A549 (cell line): ENCODE measurements around the gene JAG2. TPM values are rescaled to one million over a fixed set of nuclear protein-coding genes. Genes with fewer than 3 reads are reported as not detected.

ENCODE experiments used
- ATAC-seq, 2 experiments: fragments of 200-7000 bp in 1 of 2; fragments of >200 bp in 1 of 2; cut with Nextera tagmentation in 1 of 2; cut with Tn5 transposase in 1 of 2; 3 replicates each; pipeline versions ENCODE4 v1.8.0 to v1.9.1; 2018 to 2020; ENCODE audit warnings: mild to moderate bottlenecking in 1 of 2, moderate library complexity in 1 of 2
- CTCF ChIA-PET: fragments of 300-600 bp; sonication (Branson Sonifier 250); formaldehyde crosslinking; extraction: SDS; loops from one replicate; lab custom pipeline; 2021; ENCODE audit warnings: antibody characterized with exemption, inconsistent platforms; lab: Yijun Ruan, JAX
- POLR2A ChIA-PET: fragments of 350-600 bp; formaldehyde crosslinking; extraction: SDS; loops from one replicate; lab custom pipeline; 2021; ENCODE audit warnings: antibody characterized with exemption, inconsistent platforms; lab: Yijun Ruan, JAX
- DNase-seq, 2 experiments: peaks; one replicate each; pipeline versions ENCODE4 v3.0.0 to v3.0.0-alpha.2; 2011 to 2016; ENCODE audit warnings: low read depth in 1 of 2, low spot score in 1 of 2
- FAIRE-seq: peaks from 2 replicates; lab custom pipeline; 2011; peaks lifted over from hg19 to GRCh38; lab: Jason Lieb, UNC
- H3K27ac ChIP-seq, 2 experiments: fragments of >200 bp; sonication (Bioruptor Twin); formaldehyde crosslinking; 3 replicates each; pipeline ENCODE4 v1.5.1; 2016 to 2017
- H3K4me1 ChIP-seq: fragments of >200 bp; sonication (Bioruptor Twin); formaldehyde crosslinking; 3 replicates; pipeline ENCODE4 v1.6.1; 2016
- H3K4me2 ChIP-seq: fragments of >200 bp; sonication (Bioruptor Twin); formaldehyde crosslinking; 3 replicates; pipeline ENCODE4 v1.6.1; 2016
- H3K4me3 ChIP-seq: fragments of >200 bp; sonication (Bioruptor Twin); formaldehyde crosslinking; 3 replicates; pipeline ENCODE4 v1.5.1; 2016
- H3K9me3 ChIP-seq: fragments of >200 bp; sonication (Bioruptor Twin); formaldehyde crosslinking; 3 replicates; pipeline ENCODE4 v1.6.1; 2016
- BCL3 ChIP-seq: fragments of >200 bp; sonication (Bioruptor Twin); formaldehyde crosslinking; IDR thresholded peaks from 3 replicates; pipeline ENCODE4 v1.6.1; 2016
- BHLHE40 ChIP-seq: IDR thresholded peaks from 2 replicates; pipeline ENCODE4 v1.6.1; 2012; ENCODE audit warnings: low read depth, low read length, inconsistent platforms
- CBX8 ChIP-seq: fragments of 200-600 bp; sonication (generic); IDR thresholded peaks from 2 replicates; pipeline ENCODE4 v1.6.1; 2016
- CEBPB ChIP-seq, 2 experiments: fragments of >200 bp in 1 of 2; sonication (Bioruptor Twin) in 1 of 2; formaldehyde crosslinking in 1 of 2; IDR thresholded peaks; 2 replicates each; pipeline ENCODE4 v1.6.1; 2012 to 2016
- E2F6 ChIP-seq: IDR thresholded peaks from 2 replicates; pipeline ENCODE4 v1.6.1; 2012; ENCODE audit warnings: low read depth, borderline replicate concordance
- EHF ChIP-seq: fragments of 250-450 bp; sonication (Bioruptor Pico); IDR thresholded peaks from 2 replicates; pipeline ENCODE4 v1.5.0; 2020; ENCODE audit warnings: mild to moderate bottlenecking
- EHMT2 ChIP-seq: fragments of 200-600 bp; sonication (generic); IDR thresholded peaks from 2 replicates; pipeline ENCODE4 v1.6.1; 2016; ENCODE audit warnings: antibody characterized with exemption, low read depth, mild to moderate bottlenecking, moderate library complexity
- ELK1 ChIP-seq: fragments of 150-350 bp; IDR thresholded peaks from 2 replicates; pipeline ENCODE4 v1.6.1; 2014; ENCODE audit warnings: low read depth, mild to moderate bottlenecking, low read length
- FOSB ChIP-seq: fragments of 250-450 bp; sonication (Bioruptor Pico); IDR thresholded peaks from 2 replicates; pipeline ENCODE4 v1.5.0; 2020; ENCODE audit warnings: mild to moderate bottlenecking, moderate library complexity
- FOSL2 ChIP-seq, 2 experiments: fragments of 450-650 bp in 1 of 2; fragments of >200 bp in 1 of 2; sonication (Bioruptor Twin) in 1 of 2; formaldehyde crosslinking; IDR thresholded peaks; 2 replicates each; pipeline versions ENCODE4 v1.5.0 to v1.6.1; 2016 to 2020; ENCODE audit warnings: mild to moderate bottlenecking in 1 of 2, moderate library complexity in 1 of 2
- HOXA7 ChIP-seq: fragments of 250-450 bp; sonication (Bioruptor Pico); IDR thresholded peaks from 2 replicates; pipeline ENCODE4 v1.5.0; 2020; ENCODE audit warnings: mild to moderate bottlenecking, moderate library complexity
- HOXB5 ChIP-seq: fragments of 250-450 bp; sonication (Bioruptor Pico); IDR thresholded peaks from 2 replicates; pipeline ENCODE4 v1.5.0; 2020; ENCODE audit warnings: mild to moderate bottlenecking, moderate library complexity
- KDM5A ChIP-seq: fragments of 200-600 bp; sonication (generic); IDR thresholded peaks from 2 replicates; pipeline ENCODE4 v1.6.1; 2016; ENCODE audit warnings: antibody characterized with exemption, mild to moderate bottlenecking
- MAZ ChIP-seq: fragments of 150-350 bp; IDR thresholded peaks from 2 replicates; pipeline ENCODE4 v1.6.1; 2014; ENCODE audit warnings: antibody characterized with exemption, low read depth, low read length, borderline replicate concordance
- MYC ChIP-seq: IDR thresholded peaks from 2 replicates; pipeline ENCODE4 v1.6.1; 2012; ENCODE audit warnings: mild to moderate bottlenecking, inconsistent platforms, low read length, improper control_type of control experiment, borderline replicate concordance
- NFE2L2 ChIP-seq: fragments of 150-350 bp; conservative IDR thresholded peaks from 2 replicates; pipeline ENCODE4 v1.6.1; 2014; ENCODE audit warnings: low read length
- NPAS2 ChIP-seq: fragments of 250-450 bp; sonication (Bioruptor Pico); IDR thresholded peaks from 2 replicates; pipeline ENCODE4 v1.8.0; 2022; ENCODE audit warnings: mild to moderate bottlenecking, moderate library complexity, borderline replicate concordance
- POLR2A ChIP-seq: IDR thresholded peaks from 2 replicates; pipeline ENCODE4 v1.6.1; 2012; ENCODE audit warnings: mild to moderate bottlenecking, low read length
- POLR2AphosphoS2 ChIP-seq: conservative IDR thresholded peaks from 2 replicates; pipeline ENCODE4 v1.6.1; 2012; ENCODE audit warnings: low read length, improper control_type of control experiment, inconsistent platforms
- RFX5 ChIP-seq: fragments of 450-650 bp; IDR thresholded peaks from 2 replicates; pipeline ENCODE4 v1.7.1; 2014; ENCODE audit warnings: antibody characterized with exemption, mild to moderate bottlenecking, moderate library complexity
- ZC3H11A ChIP-seq: fragments of 450-650 bp; IDR thresholded peaks from 2 replicates; pipeline ENCODE4 v1.6.1; 2014; ENCODE audit warnings: antibody characterized with exemption, mild to moderate bottlenecking
- ZNF302 ChIP-seq: fragments of 250-450 bp; sonication (Bioruptor Pico); IDR thresholded peaks from 2 replicates; pipeline ENCODE4 v1.9.0; 2021; ENCODE audit warnings: inconsistent platforms, mild to moderate bottlenecking, moderate library complexity
- ZSCAN20 ChIP-seq: fragments of 250-450 bp; sonication (Bioruptor Pico); IDR thresholded peaks from 2 replicates; pipeline ENCODE4 v1.8.0; 2022; ENCODE audit warnings: mild to moderate bottlenecking, moderate library complexity
- WGBS: methylation state at CpG from one replicate; pipeline ENCODE4 v1.1.6; 2017; ENCODE audit errors: missing lambda C conversion rate; 5-methylcytosine and 5-hydroxymethylcytosine counted together
- polyA plus RNA-seq, 4 experiments: library from polyadenylated mRNA; depleted of rRNA in 3 of 4; stranded (reverse); fragments of >200 nt; fragmentation: RNase III in 1 of 4; extraction: RNeasy Plus Mini Kit Qiagen cat#74134 plus additional on column Dnase treatment in 1 of 4; gene quantifications; 2 replicates in 3 of 4; 3 replicates in 1 of 4; pipeline ENCODE4 v1.2.3, GENCODE V29; 2011 to 2017

Gene JAG2
- polyA plus RNA-seq, 2 of the 4 experiments (the other 2 are of a cell fraction), result 5.9 to 20.4 TPM

GRCh38 chr14:105214324-105214915 lies 45.8 kb upstream of the JAG2 start:
- DNase-seq, result no peak
- Histone ChIP-seq H3K4me3 (no peak overlapping the region), H3K4me2 (no peak overlapping the region), H3K27ac (no peak overlapping the region), H3K4me1 (no peaks in the 10 kb centered on the region), H3K9me3 (no peaks in the 10 kb centered on the region)
- no peak for TF ChIP-seq NFE2L2
- WGBS, result 93% methylated on average over 9 of the region's 14 CpGs
- ChIA-PET CTCF (interaction anchor here (0.5 to 2.3 kb wide), 10 partner anchors 9 to 137 kb away, joined by 3 to 13 read pairs (median 4); no protein-coding TSS in a partner anchor), POLR2A (no interaction called here)
- ATAC-seq, result no peak
- FAIRE-seq, result no peak

- no peak for TF ChIP-seq POLR2AphosphoS2
- TF ChIP-seq CBX8, result no peak
- TF ChIP-seq EHMT2, result no peak
- TF ChIP-seq ZC3H11A, result no peak
- no peak for TF ChIP-seq ELK1
- TF ChIP-seq ZNF302 (CRISPR knock-in tag), result no peak
- no peak for TF ChIP-seq POLR2A
- TF ChIP-seq NPAS2 (CRISPR knock-in tag), result no peak
- TF ChIP-seq MYC, result no peak
- Histone ChIP-seq H3K4me1 (no peaks in the 10 kb centered on the region), H3K4me2 (no peak overlapping the region), H3K9me3 (no peaks in the 10 kb centered on the region), H3K4me3 (no peak overlapping the region), H3K27ac (no peak overlapping the region)
- FAIRE-seq (no peak), DNase-seq (no peak), ATAC-seq (no peak)
- WGBS, result 91% methylated on average over 10 of the region's 10 CpGs
- ChIA-PET CTCF (interaction anchor here (0.7 to 2.3 kb wide), 6 partner anchors 9 to 69 kb away, joined by 3 to 13 read pairs (median 6); no protein-coding TSS in a partner anchor), POLR2A (no interaction called here)
Observed at GRCh38 chr14:105213361-105213760, 44.8 kb upstream of the JAG2 start.

GRCh38 chr14:105212541-105213300 lies 44.1 kb upstream of the JAG2 start:
- no peak overlapping the region for H3K4me3 ChIP-seq
- H3K4me2 ChIP-seq, result no peak overlapping the region
- H3K9me3 ChIP-seq, result no peaks in the 10 kb centered on the region
- ATAC-seq (peak; percentile 7 to 10; a peak in 2 of 6 replicates), DNase-seq (no peak), FAIRE-seq (no peak)
- ChIA-PET POLR2A (no interaction called here), CTCF (interaction anchor here (0.9 to 2.3 kb wide), 5 partner anchors 9 to 14 kb away, joined by 3 to 13 read pairs (median 3); no protein-coding TSS in a partner anchor)
- no peaks in the 10 kb centered on the region for H3K4me1 ChIP-seq
- no peak for TF ChIP-seq ZSCAN20
- TF ChIP-seq HOXB5, result no peak
- no peak for TF ChIP-seq HOXA7 (CRISPR knock-in tag)
- TF ChIP-seq EHMT2, result no peak
- TF ChIP-seq CEBPB (IDR thresholded peaks at IDR 0.05), result no peak
- no peak for TF ChIP-seq FOSB (CRISPR knock-in tag)
- TF ChIP-seq BCL3, result no peak
- no peak for TF ChIP-seq RFX5
- no peak for TF ChIP-seq NFE2L2
- no peak for TF ChIP-seq MAZ
- TF ChIP-seq FOSL2 (IDR thresholded peaks at IDR 0.05), result no peak
- TF ChIP-seq FOSL2 (CRISPR knock-in tag; IDR thresholded peaks at IDR 0.05), result no peak
- no peak for TF ChIP-seq EHF
- TF ChIP-seq BHLHE40, result no peak
- no peak for TF ChIP-seq KDM5A
- no peak for TF ChIP-seq ZC3H11A
- TF ChIP-seq E2F6, result no peak
- no peak overlapping the region for H3K27ac ChIP-seq
- 88% methylated on average over 13 of the region's 18 CpGs for WGBS
